GM12864 (cell line): ENCODE measurements around the gene MAP3K5.

Experiments
- DNase-seq: peaks from one replicate; pipeline ENCODE4 v3.0.0-alpha.2; 2011; ENCODE audit warnings: low read depth
- H3K4me3 ChIP-seq: 2 replicates; pipeline ENCODE4 v1.5.1; 2011; ENCODE audit warnings: mild to moderate bottlenecking, low read depth, low read length, control low read depth
- CTCF ChIP-seq: IDR thresholded peaks from 2 replicates; pipeline ENCODE4 v1.5.1; 2011; ENCODE audit warnings: low read depth, mild to moderate bottlenecking, moderate library complexity, low read length, control low read depth, inconsistent platforms; ENCODE audit errors: missing control alignments

MAP3K5 gene

GRCh38 chr6:136809091-136809860 lies 17.0 kb upstream of the MAP3K5 start:
- TF ChIP-seq CTCF, result no peak
- DNase-seq, result no peak
- no peak overlapping the region for H3K4me3 ChIP-seq

- DNase-seq, result no peak
- no peak for TF ChIP-seq CTCF
- H3K4me3 ChIP-seq, result no peak overlapping the region
Measured at GRCh38 chr6:136803608-136804007, 11.3 kb upstream of the MAP3K5 start.

- DNase-seq, result no peak
- H3K4me3 ChIP-seq, result no peak overlapping the region
- TF ChIP-seq CTCF, result no peak
Measured at GRCh38 chr6:136801581-136801980, 9.3 kb upstream of the MAP3K5 start.

GRCh38 chr6:136798044-136798443 lies 5.8 kb upstream of the MAP3K5 start:
- TF ChIP-seq CTCF, result no peak
- DNase-seq, result no peak
- no peak overlapping the region for H3K4me3 ChIP-seq

GRCh38 chr6:136795996-136796395 lies 3.7 kb upstream of the MAP3K5 start:
- TF ChIP-seq CTCF, result no peak
- H3K4me3 ChIP-seq, result no peak overlapping the region
- DNase-seq, result no peak

- TF ChIP-seq CTCF, result no peak
- no peak for DNase-seq
- no peak overlapping the region for H3K4me3 ChIP-seq
Measured at GRCh38 chr6:136795386-136795785, 3.1 kb upstream of the MAP3K5 start.

GRCh38 chr6:136793363-136793762 lies 1.1 kb upstream of the MAP3K5 start:
- H3K4me3 ChIP-seq, result peak overlapping the region; percentile 94
- no peak for TF ChIP-seq CTCF
- DNase-seq, result no peak
